Astrocyte of the spinal cord (primary cell): ENCODE measurements around the gene PANK4.
A peak's percentile ranks its signal among the peaks of the same experiment; 100 is the strongest.

Experiments
- DNase-seq: peaks from one replicate; pipeline ENCODE4 v3.0.0; 2011; ENCODE audit warnings: low read depth, low spot score
- H3K4me3 ChIP-seq: 2 replicates; pipeline ENCODE4 v1.5.1; 2011; ENCODE audit warnings: low read depth, mild to moderate bottlenecking, low read length, moderate library complexity
- CTCF ChIP-seq: IDR thresholded peaks from 2 replicates; pipeline ENCODE4 v1.5.1; 2012; ENCODE audit warnings: low read depth, mild to moderate bottlenecking, low read length, inconsistent platforms
- in situ Hi-C: cut with HindIII; loops from 2 replicates; pipeline ENCODE4 v1.10.0; 2017; ENCODE audit warnings: low sequenced_read_pairs

Gene PANK4

DNA sequence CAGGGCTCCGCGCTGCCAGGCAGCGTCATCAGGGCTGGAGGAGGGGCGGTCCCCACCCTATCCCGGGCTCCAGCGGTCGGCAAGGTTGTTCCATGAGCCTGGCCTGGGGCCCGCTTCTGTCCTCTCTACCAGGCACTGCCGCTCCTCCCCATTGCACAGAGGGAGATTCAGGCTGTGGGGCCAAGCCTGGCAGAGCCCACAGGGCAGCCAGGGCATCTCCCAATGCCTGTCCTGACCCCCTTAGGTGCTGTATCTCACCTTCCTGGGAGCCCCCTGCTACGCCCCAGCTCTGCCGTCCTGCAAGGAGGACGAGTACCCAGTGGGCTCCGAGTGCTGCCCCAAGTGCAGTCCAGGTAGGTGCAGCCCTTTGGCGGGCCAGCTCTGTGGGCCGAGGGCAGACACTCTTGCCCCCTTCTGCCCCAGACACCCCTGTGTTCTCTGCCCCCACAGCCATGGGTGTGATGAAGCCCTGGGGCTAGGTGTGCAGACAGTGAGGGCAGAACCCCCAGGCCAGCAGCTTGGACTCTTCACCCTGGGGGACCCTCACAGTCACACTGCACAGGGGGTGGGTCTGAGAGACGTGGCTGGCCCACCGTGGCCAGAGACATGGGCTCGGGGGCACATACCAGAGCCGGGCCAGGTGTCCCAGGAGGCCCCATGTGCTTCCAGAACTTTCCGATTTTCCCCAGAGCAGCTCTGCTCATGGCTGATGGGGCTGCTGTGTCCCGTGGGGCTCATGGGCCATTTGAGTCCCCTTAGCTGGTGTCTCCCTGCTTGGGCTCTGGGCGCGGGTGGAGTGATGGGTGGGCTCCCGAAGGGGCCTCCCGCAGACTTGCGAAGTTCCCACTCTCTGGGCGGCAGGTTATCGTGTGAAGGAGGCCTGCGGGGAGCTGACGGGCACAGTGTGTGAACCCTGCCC lies 31.3 kb upstream of the PANK4 start:
- in situ Hi-C loops = no loop called here
- no peak for TF ChIP-seq CTCF
- no peak overlapping the region for H3K4me3 ChIP-seq
- DNase-seq = no peak

DNA sequence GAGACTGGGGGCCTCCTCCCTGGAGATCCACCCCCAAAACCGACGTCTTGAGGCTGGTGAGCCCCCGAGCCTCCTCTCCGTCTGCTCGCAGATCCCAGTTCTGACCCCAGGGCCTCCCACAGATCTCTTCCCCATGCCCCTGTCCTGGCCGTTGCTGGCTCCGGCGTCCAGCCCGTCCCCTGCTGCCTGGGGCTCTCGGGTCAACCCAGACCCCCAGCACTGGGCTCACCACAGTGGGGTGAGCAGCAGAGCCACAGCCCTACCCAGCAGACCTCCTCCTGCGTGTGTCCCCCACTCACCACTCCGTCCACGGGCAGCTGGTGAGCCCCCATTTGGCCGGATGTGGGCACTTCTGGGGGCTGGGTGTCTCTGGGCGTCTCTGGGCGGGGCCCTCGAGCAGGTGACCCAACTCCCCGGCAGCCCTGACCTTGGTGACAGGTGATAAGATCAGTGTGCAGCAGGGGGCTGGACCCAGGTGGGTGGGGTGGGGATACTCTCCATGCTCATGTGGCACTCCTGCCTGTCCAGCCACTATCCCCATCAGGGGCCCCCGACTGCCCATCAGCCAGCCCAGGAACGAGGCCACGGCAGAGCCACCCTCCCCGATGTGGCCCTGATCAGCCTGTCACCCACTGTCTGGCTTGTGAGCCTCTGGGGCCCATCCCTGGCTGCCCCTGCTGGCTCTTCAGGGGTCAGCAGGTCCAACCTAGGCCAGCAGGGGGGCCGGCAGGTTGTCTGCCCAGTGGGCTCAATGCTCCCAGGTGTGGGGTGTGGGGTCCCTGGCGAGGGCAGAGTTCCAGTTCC lies 30.5 kb upstream of the PANK4 start:
- DNase-seq = no peak
- no peak for TF ChIP-seq CTCF
- in situ Hi-C loops = no loop called here
- H3K4me3 ChIP-seq = peak overlapping the region; percentile 38

- peak within 1 kb of the TSS; percentile 38 for H3K4me3 ChIP-seq
- in situ Hi-C loops = no loop called here
- TF ChIP-seq CTCF = peak; percentile 20
- DNase-seq = peak; percentile 63
These were observed 29.9 kb upstream of the PANK4 start, which contains the start of gene TNFRSF14 for GRCh38 chr1:2556277-2556677. TSS of gene TNFRSF14 (plus strand) at chr1:2556371. CDS start at chr1:2556665, 294 bp downstream.

GRCh38 chr1:2555634-2556276 lies 29.4 kb upstream of the PANK4 start:
- no peak for TF ChIP-seq CTCF
- in situ Hi-C loops = no loop called here
- DNase-seq = no peak
- H3K4me3 ChIP-seq = peak overlapping the region; percentile 38

DNA sequence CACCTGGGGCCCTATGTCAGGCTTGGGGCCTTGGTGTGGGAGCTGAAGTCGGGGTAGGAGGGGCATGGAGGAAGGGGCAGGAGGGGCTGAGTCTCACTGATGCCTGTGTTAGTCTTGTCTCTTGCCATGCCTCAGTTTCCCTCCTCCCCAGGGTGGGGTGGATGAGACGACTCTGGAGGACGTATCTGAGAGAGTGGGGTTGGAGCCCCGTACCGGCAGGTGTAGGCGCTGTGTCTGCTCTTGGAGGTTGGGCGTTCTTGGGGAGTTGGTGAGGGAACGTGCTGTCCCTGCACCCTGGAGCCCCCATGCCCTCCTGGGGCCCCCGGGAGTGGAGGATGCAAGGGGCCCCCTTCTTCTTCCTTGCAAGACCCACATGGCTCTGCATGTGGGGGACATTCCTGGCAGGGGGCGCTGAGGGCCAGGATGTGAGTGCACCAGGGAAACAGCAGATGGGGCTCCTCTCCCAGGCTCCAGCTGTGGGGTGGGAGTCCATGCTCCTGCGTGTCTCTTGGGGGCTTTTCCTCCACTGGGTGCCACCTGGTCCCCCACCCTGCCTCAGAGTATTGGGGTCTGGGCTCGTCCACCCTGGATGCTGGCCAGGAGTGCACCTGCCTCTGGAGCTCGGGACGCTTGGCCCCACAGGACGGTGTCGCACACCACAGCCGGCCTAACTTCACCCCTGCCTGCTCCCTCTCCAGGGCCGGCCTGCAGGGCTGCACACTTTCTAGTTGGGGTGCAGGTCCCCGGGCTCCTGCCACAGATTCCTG lies 28.4 kb upstream of the PANK4 start:
- no peak for DNase-seq
- in situ Hi-C loops = no loop called here
- peak; percentile 55 for TF ChIP-seq CTCF
- no peak overlapping the region for H3K4me3 ChIP-seq
